Myocyte (in vitro differentiated cells): Measurements from ENCODE around the gene GABRD. TPM values are rescaled to one million over a fixed set of nuclear protein-coding genes. Genes with fewer than 3 reads are reported as not detected.

Experiments used
- DNase-seq: peaks from one replicate; pipeline ENCODE4 v3.0.0-alpha.2; 2012; ENCODE audit warnings: low read depth
- total RNA-seq: library from RNA; depleted of rRNA; stranded (reverse); fragments of >200 nt; gene quantifications from 2 replicates; pipeline ENCODE4 v1.2.3, GENCODE V29; 2014

GABRD gene
- total RNA-seq, 1 donor from 2014 or later, result not detected

- DNase-seq, result no peak
These were observed 53.7 kb downstream of the GABRD start for GRCh38 chr1:2072891-2073290.

GRCh38 chr1:2073382-2074230, 54.5 kb downstream of the GABRD start:
- peak; percentile 32 for DNase-seq

DNA sequence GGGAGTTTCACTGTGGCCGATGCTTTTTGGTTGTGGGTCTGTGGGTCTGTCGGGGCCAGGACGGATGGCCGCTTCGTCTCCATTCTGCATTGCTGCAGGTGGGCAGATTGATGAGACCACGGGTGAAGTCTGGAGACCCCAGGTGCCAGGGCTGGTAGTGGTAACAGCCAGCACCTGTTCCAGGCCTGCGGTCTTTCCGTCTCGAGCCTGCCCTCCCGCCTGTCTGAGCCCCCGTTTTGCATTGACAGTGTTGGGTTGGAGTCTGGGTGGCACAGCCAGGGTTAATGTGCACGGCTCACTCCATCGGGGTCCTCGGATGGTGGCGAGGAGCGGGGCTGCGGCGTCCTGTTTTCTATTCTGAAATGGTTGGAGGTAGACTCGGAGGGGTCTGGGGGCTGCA, 55.3 kb downstream of the GABRD start:
- no peak for DNase-seq

GRCh38 chr1:2074944-2075740, 56.0 kb downstream of the GABRD start:
- DNase-seq, result no peak

- no peak for DNase-seq
These were observed 57.7 kb downstream of the GABRD start for GRCh38 chr1:2076826-2077225.

DNA sequence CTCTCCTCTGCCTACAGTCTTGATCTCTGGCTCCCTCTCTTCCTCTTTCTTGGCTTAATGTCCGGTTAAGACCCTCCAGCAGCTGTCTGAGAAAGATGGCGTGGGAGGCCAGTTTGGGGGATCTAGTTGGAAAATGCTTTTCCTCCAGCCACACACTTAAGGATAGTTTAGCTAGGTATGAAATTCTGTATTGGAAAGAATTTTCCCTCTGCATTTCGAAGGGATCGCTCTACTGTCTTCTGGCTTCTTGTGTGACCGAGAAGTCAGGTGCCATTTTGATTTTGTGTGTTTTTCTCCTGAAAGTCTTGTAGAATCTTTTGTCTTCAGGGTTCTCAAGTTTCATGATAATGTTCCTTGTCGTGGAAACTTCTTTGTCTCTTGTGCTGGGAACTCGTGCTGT, 59.0 kb downstream of the GABRD start:
- DNase-seq, result no peak

DNA sequence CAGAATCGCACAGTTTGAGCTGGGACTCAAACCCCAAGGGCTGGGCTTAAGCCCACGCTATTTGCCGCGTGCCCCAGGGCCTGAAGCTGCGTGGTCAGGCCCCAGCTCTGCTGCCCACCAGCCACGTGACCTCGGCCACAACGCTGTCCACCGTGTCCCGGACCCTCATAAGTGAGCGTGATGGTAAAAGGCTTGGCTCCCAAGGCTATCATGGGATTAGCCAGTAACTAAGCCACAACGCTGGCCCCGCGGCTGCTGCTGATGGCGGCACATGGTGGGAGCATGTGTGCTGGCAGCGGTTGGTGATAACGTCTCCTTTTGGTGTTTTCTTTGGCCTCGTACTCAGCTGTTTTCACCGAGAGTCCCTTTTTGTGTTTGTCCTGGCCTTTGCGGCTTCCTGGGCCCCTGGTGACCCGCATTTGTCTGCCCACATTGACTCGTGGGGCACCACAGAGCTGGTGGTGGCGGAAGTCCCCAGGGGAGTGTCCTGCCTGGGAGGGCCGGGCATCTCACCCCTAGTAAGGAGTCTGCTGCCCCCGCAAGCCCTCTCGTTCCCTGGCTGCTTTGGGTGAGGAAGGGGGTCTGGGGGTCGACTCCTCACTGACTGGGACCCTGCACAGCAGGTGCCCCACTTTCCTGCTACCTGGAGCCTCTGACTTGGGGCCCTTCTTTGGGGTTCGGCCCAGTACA, 60.4 kb downstream of the GABRD start:
- DNase-seq, result no peak

DNA sequence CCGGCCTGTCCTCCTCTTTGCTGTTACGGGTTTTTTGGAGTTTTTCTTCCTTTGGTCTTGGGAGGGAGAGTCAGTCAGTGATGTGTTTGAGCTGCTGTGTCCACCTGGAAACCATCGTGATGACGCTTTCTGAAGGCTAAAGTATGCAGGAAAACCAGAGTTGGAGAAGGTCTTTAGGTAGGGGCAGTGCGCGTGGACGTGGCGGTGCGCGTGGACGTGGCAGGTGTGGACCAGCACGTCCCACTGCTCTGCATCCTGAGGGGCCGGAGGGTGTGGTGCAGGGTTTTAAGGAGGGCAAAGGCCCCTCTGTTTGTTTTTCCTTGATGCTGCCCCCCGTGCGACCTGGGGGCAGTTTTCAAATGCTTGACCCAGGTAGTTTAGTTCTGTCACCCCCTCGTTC, 61.0 kb downstream of the GABRD start:
- DNase-seq, result no peak

Other genes starting within 250 kb of the GABRD start
- gene NADK, start 240.9 kb upstream of the GABRD start, total RNA-seq, result 36.6 and 39.6 TPM in 2 replicates
- 52.5 and 61.7 TPM in 2 replicates for gene GNB1, start 128.3 kb upstream of the GABRD start, total RNA-seq
- gene CALML6, start 104.1 kb upstream of the GABRD start, total RNA-seq, result 0.27 and 0.36 TPM in 2 replicates
- gene TMEM52, start 100.1 kb upstream of the GABRD start, total RNA-seq, result 0.37 TPM in 1 of 2 replicates, not detected in the other
- not detected in 2 replicates for gene CFAP74, start 15.6 kb upstream of the GABRD start, total RNA-seq
- 0.27 TPM in 1 of 2 replicates, not detected in the other for gene PRKCZ, start 31.1 kb downstream of the GABRD start, total RNA-seq
- gene FAAP20, start 175.4 kb downstream of the GABRD start, total RNA-seq, result 37.3 and 43.0 TPM in 2 replicates
- 12.1 and 15.2 TPM in 2 replicates for gene SKI, start 209.0 kb downstream of the GABRD start, total RNA-seq